Measurements from ENCODE around the gene PLLP. TPM values are rescaled to one million over a fixed set of nuclear protein-coding genes. Genes with fewer than 3 reads are reported as not detected.
"Not testable (repeated sequence)": the region's sequence is repeated elsewhere in the genome, so short reads cannot be mapped to it uniquely, and the experiment has no call there.

The PLLP gene
- total RNA-seq, 4 donors from 2014 or later: 58.4 to 241 (median 218) TPM

GRCh38 chr16:57270221-57271062 lies 14.0 kb downstream of the PLLP start:
- no peak for TF ChIP-seq POLR2A (IDR thresholded peaks at IDR 0.05)
- no peak for TF ChIP-seq CTCF (IDR thresholded peaks at IDR 0.05)
- WGBS, 2 donors: 86 to 87% methylated on average over 19 to 25 of the region's 25 CpGs
- H3K4me3 ChIP-seq (ENCODE audit: low read depth, poor library complexity, severe bottlenecking): no peak overlapping the region
- intact Hi-C loops (cut with DNase I; ENCODE audit: low total_unique reads): no loop called here
- DNase-seq (ENCODE audit: low spot score in 2 of 2): no peak

- no peak for TF ChIP-seq POLR2A (IDR thresholded peaks at IDR 0.05)
- TF ChIP-seq CTCF (IDR thresholded peaks at IDR 0.05): no peak
Observed at GRCh38 chr16:57268804-57269800, 15.4 kb downstream of the PLLP start.

GRCh38 chr16:57267343-57267742 lies 17.1 kb downstream of the PLLP start:
- WGBS, 2 donors: 56 to 62% methylated on average over 2 of the region's 2 CpGs
- intact Hi-C loops (cut with DNase I; ENCODE audit: low total_unique reads); DNase-seq (ENCODE audit: low spot score in 2 of 2): not testable (repeated sequence)

More at GRCh38 chr16:57268804-57269800, 15.4 kb downstream of the PLLP start:
- DNase-seq (ENCODE audit: low spot score in 2 of 2): no peak
- intact Hi-C loops (cut with DNase I; ENCODE audit: low total_unique reads): no loop called here
- 57% methylated on average over 14 of the region's 14 CpGs for whole genome bisulfite sequencing, 2 donors
- no peak overlapping the region for H3K4me3 ChIP-seq (ENCODE audit: low read depth, poor library complexity, severe bottlenecking)

GRCh38 chr16:57266531-57267260 lies 17.8 kb downstream of the PLLP start:
- 40 to 41% methylated on average over 6 of the region's 6 CpGs for WGBS, 2 donors
- no peak overlapping the region for H3K4me3 ChIP-seq (ENCODE audit: low read depth, poor library complexity, severe bottlenecking)
- DNase-seq (ENCODE audit: low spot score in 2 of 2): no peak
- TF ChIP-seq POLR2A (IDR thresholded peaks at IDR 0.05) (no peak), CTCF (IDR thresholded peaks at IDR 0.05) (no peak)
- intact Hi-C loops (cut with DNase I; ENCODE audit: low total_unique reads): no loop called here

More at GRCh38 chr16:57267343-57267742, 17.1 kb downstream of the PLLP start:
- H3K4me3 ChIP-seq (ENCODE audit: low read depth, poor library complexity, severe bottlenecking): not testable (repeated sequence)

GRCh38 chr16:57265850-57266530 lies 18.5 kb downstream of the PLLP start:
- no peak overlapping the region for H3K4me3 ChIP-seq (ENCODE audit: low read depth, poor library complexity, severe bottlenecking)
- intact Hi-C loops (cut with DNase I; ENCODE audit: low total_unique reads): no loop called here
- TF ChIP-seq POLR2A (IDR thresholded peaks at IDR 0.05): no peak
- 33 to 47% methylated on average over 13 to 16 of the region's 16 CpGs for WGBS, 2 donors
- peak; percentile 82 to 90 for DNase-seq (ENCODE audit: low spot score in 2 of 2)

GRCh38 chr16:57264950-57265371 lies 19.5 kb downstream of the PLLP start:
- intact Hi-C loops (cut with DNase I; ENCODE audit: low total_unique reads): no loop called here
- no peak overlapping the region for H3K4me3 ChIP-seq (ENCODE audit: low read depth, poor library complexity, severe bottlenecking)
- WGBS, 2 donors: 59 to 64% methylated on average over 9 to 11 of the region's 11 CpGs
- TF ChIP-seq POLR2A (IDR thresholded peaks at IDR 0.05) (no peak), CTCF (IDR thresholded peaks at IDR 0.05) (no peak)
- DNase-seq (ENCODE audit: low spot score in 2 of 2): peak in 1 of 2 donors; percentile 38

Measured in lower leg skin (tissue), 4 donors.